ENCODE results near the gene AKAP1.

DNA sequence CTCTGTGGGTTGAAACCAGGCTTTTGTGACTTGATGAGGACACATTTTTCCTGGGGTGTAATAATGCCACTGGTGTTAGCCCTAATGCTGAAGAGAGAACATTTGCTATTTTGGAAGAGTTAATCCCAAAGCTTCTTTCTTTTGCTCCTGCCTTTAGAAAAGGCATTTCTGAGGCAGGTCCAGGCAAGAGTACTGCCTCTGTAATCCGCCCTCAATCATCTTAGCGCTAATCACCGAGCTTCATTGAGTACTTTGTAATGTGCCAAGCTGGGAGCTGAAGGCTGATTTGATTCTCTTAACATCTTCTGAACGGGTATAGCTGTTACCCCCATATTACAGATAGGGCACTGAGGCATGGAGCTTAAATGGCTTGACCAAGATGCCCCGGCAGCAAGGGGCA lies 60.3 kb downstream of the AKAP1 start:
- TF ChIP-seq, protein P1, sequence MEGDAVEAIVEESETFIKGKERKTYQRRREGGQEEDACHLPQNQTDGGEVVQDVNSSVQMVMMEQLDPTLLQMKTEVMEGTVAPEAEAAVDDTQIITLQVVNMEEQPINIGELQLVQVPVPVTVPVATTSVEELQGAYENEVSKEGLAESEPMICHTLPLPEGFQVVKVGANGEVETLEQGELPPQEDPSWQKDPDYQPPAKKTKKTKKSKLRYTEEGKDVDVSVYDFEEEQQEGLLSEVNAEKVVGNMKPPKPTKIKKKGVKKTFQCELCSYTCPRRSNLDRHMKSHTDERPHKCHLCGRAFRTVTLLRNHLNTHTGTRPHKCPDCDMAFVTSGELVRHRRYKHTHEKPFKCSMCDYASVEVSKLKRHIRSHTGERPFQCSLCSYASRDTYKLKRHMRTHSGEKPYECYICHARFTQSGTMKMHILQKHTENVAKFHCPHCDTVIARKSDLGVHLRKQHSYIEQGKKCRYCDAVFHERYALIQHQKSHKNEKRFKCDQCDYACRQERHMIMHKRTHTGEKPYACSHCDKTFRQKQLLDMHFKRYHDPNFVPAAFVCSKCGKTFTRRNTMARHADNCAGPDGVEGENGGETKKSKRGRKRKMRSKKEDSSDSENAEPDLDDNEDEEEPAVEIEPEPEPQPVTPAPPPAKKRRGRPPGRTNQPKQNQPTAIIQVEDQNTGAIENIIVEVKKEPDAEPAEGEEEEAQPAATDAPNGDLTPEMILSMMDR (IDR thresholded peaks at IDR 0.05): no peak
- TF ChIP-seq POLR2A (IDR thresholded peaks at IDR 0.05; ENCODE audit: low read depth) (no peak), POLR2AphosphoS5 (IDR thresholded peaks at IDR 0.05) (no peak), EP300 (IDR thresholded peaks at IDR 0.05) (no peak)

Measured in esophagus muscularis mucosa (tissue), 4 donors.